Raji (cell line): ENCODE results near the gene FBLN5.

Experiments
- POLR2A ChIP-seq: IDR thresholded peaks from 2 replicates; pipeline ENCODE4 v1.6.1; 2011; ENCODE audit warnings: low read depth, low read length, control low read depth; ENCODE audit not compliant: insufficient read depth

FBLN5 gene

GRCh38 chr14:91899806-91900205, 47.7 kb downstream of the FBLN5 start:
- no peak for TF ChIP-seq POLR2A

- no peak for TF ChIP-seq POLR2A
Observed at GRCh38 chr14:91899213-91899612, 48.3 kb downstream of the FBLN5 start.

GRCh38 chr14:91898372-91898771, 49.1 kb downstream of the FBLN5 start:
- no peak for TF ChIP-seq POLR2A

- TF ChIP-seq POLR2A: no peak
Observed at GRCh38 chr14:91897106-91897701, 50.3 kb downstream of the FBLN5 start.

GRCh38 chr14:91896419-91896818, 51.1 kb downstream of the FBLN5 start:
- TF ChIP-seq POLR2A: no peak

- TF ChIP-seq POLR2A: no peak
Observed at GRCh38 chr14:91893669-91894068, 53.8 kb downstream of the FBLN5 start.

- TF ChIP-seq POLR2A: no peak
Observed at GRCh38 chr14:91893007-91893406, 54.5 kb downstream of the FBLN5 start.

GRCh38 chr14:91891721-91892220, 55.7 kb downstream of the FBLN5 start:
- TF ChIP-seq POLR2A: no peak

GRCh38 chr14:91891101-91891500, 56.4 kb downstream of the FBLN5 start:
- no peak for TF ChIP-seq POLR2A

- no peak for TF ChIP-seq POLR2A
Observed at GRCh38 chr14:91890291-91890749, 57.2 kb downstream of the FBLN5 start.

- TF ChIP-seq POLR2A: no peak
Observed at GRCh38 chr14:91889477-91890211, 57.9 kb downstream of the FBLN5 start.

GRCh38 chr14:91888641-91889476, 58.6 kb downstream of the FBLN5 start:
- no peak for TF ChIP-seq POLR2A

- no peak for TF ChIP-seq POLR2A
Observed at GRCh38 chr14:91886961-91887360, 60.5 kb downstream of the FBLN5 start.

- TF ChIP-seq POLR2A: no peak
Observed at GRCh38 chr14:91885839-91886238, 61.7 kb downstream of the FBLN5 start.

- no peak for TF ChIP-seq POLR2A
Observed at GRCh38 chr14:91885113-91885712, 62.3 kb downstream of the FBLN5 start.
